HFF-Myc (cell line): ENCODE measurements around the gene C4orf33.

ENCODE experiments used
- DNase-seq: peaks from one replicate; pipeline ENCODE4 v3.0.0-alpha.2; 2011; ENCODE audit warnings: low read depth; ENCODE audit errors: extremely low read depth
- H3K4me3 ChIP-seq: replicated peaks from 2 replicates; pipeline ENCODE4 v1.5.1; 2011; ENCODE audit warnings: low read depth, mild to moderate bottlenecking, control low read depth, low read length
- CTCF ChIP-seq: IDR thresholded peaks from 2 replicates; pipeline ENCODE4 v1.5.1; 2012; ENCODE audit warnings: mild to moderate bottlenecking, low read depth, low read length, control low read depth; ENCODE audit errors: missing control alignments

Gene C4orf33

GRCh38 chr4:129080129-129080528 is 15.8 kb upstream of the C4orf33 start:
- no peak for TF ChIP-seq CTCF
- DNase-seq, result no peak

GRCh38 chr4:129082302-129082701 is 13.7 kb upstream of the C4orf33 start:
- H3K4me3 ChIP-seq, result no peak overlapping the region
- DNase-seq, result no peak
- TF ChIP-seq CTCF, result no peak

More at GRCh38 chr4:129080129-129080528, 15.8 kb upstream of the C4orf33 start:
- H3K4me3 ChIP-seq, result no peak overlapping the region

GRCh38 chr4:129085472-129085871 is 10.5 kb upstream of the C4orf33 start:
- TF ChIP-seq CTCF, result no peak
- DNase-seq, result no peak
- H3K4me3 ChIP-seq, result no peak overlapping the region

GRCh38 chr4:129087516-129087915 is 8.4 kb upstream of the C4orf33 start:
- no peak for TF ChIP-seq CTCF
- DNase-seq, result no peak
- no peak overlapping the region for H3K4me3 ChIP-seq

GRCh38 chr4:129092631-129093190 is 3.2 kb upstream of the C4orf33 start:
- DNase-seq, result no peak
- H3K4me3 ChIP-seq, result peak overlapping the region; percentile 75
- TF ChIP-seq CTCF, result no peak

GRCh38 chr4:129093191-129093920 is 2.6 kb upstream of the C4orf33 start, which contains the start of gene SCLT1:
Gene SCLT1, minus strand, starts transcription at chr4:129093539. Its CDS starts 436 bp downstream, at chr4:129093103.
- peak; percentile 96 for DNase-seq
- no peak for TF ChIP-seq CTCF

GRCh38 chr4:129094347-129094746 is 1.6 kb upstream of the C4orf33 start:
- DNase-seq, result no peak

More at GRCh38 chr4:129093191-129093920, 2.6 kb upstream of the C4orf33 start, which contains the start of gene SCLT1:
- H3K4me3 ChIP-seq, result peak within 1 kb of the TSS; percentile 75

More at GRCh38 chr4:129094347-129094746, 1.6 kb upstream of the C4orf33 start:
- no peak for TF ChIP-seq CTCF
- no peak overlapping the region for H3K4me3 ChIP-seq
